H9 (cell line): ENCODE measurements around the gene RNF103. TPM values are rescaled to one million over a fixed set of nuclear protein-coding genes. Genes with fewer than 3 reads are reported as not detected.

ENCODE experiments used
- DNase-seq: peaks from one replicate; pipeline ENCODE4 v3.0.0-alpha.2; 2017
- H2AFZ ChIP-seq: one replicate; pipeline ENCODE4 v1.6.1; 2013; ENCODE audit warnings: mild to moderate bottlenecking, low read length, control low read depth, moderate library complexity
- H2AK5ac ChIP-seq: 2 replicates; pipeline ENCODE4 v1.6.1; 2013; ENCODE audit warnings: low read length, control low read depth, mixed read lengths; ENCODE audit not compliant: insufficient read length
- H2BK120ac ChIP-seq: one replicate; pipeline ENCODE4 v1.6.1; 2013; ENCODE audit warnings: low read depth, mild to moderate bottlenecking, low read length, control low read depth, inconsistent platforms; ENCODE audit not compliant: poor library complexity, severe bottlenecking
- H2BK12ac ChIP-seq: 2 replicates; pipeline ENCODE4 v1.6.1; 2013; ENCODE audit warnings: low read length, control low read depth, mixed read lengths, low read depth; ENCODE audit not compliant: insufficient read length
- H2BK15ac ChIP-seq: 2 replicates; pipeline ENCODE4 v1.6.1; 2013; ENCODE audit warnings: low read depth, low read length, control low read depth
- H2BK20ac ChIP-seq: one replicate; pipeline ENCODE4 v1.6.1; 2013; ENCODE audit warnings: low read depth, mild to moderate bottlenecking, low read length, control low read depth, inconsistent platforms; ENCODE audit not compliant: poor library complexity, severe bottlenecking
- H2BK5ac ChIP-seq: 2 replicates; pipeline ENCODE4 v1.6.1; 2013; ENCODE audit warnings: low read length, control low read depth, mixed read lengths; ENCODE audit not compliant: insufficient read length
- H3K14ac ChIP-seq: 2 replicates; pipeline ENCODE4 v1.6.1; 2013; ENCODE audit warnings: low read length, control low read depth; ENCODE audit not compliant: insufficient read depth
- H3K18ac ChIP-seq: 2 replicates; pipeline ENCODE4 v1.6.1; 2013; ENCODE audit warnings: low read depth, mild to moderate bottlenecking, mixed read lengths, low read length, control low read depth; ENCODE audit not compliant: insufficient read length
- H3K23ac ChIP-seq: 2 replicates; pipeline ENCODE4 v1.6.1; 2013; ENCODE audit warnings: low read length, control low read depth, mixed read lengths, low read depth; ENCODE audit not compliant: insufficient read length
- H3K23me2 ChIP-seq: 2 replicates; pipeline ENCODE4 v1.6.1; 2013; ENCODE audit warnings: low read depth, mild to moderate bottlenecking, mixed read lengths, low read length, control low read depth; ENCODE audit not compliant: insufficient read length, poor library complexity, severe bottlenecking
- H3K27ac ChIP-seq: 2 replicates; pipeline ENCODE4 v1.5.1; 2013; ENCODE audit warnings: low read length, control low read depth, mixed read lengths, low read depth; ENCODE audit not compliant: insufficient read length
- H3K27me3 ChIP-seq: 2 replicates; pipeline ENCODE4 v1.6.1; 2013; ENCODE audit warnings: low read length, control low read depth, inconsistent platforms; ENCODE audit not compliant: insufficient read depth
- H3K4ac ChIP-seq: 2 replicates; pipeline ENCODE4 v1.6.1; 2013; ENCODE audit warnings: low read depth, mild to moderate bottlenecking, control low read depth, inconsistent platforms, low read length, moderate library complexity
- H3K4me1 ChIP-seq: 2 replicates; pipeline ENCODE4 v1.6.1; 2013; ENCODE audit warnings: low read length, control low read depth, inconsistent platforms; ENCODE audit not compliant: insufficient read depth
- H3K4me2 ChIP-seq: 2 replicates; pipeline ENCODE4 v1.6.1; 2013; ENCODE audit warnings: low read length, control low read depth, mixed read lengths; ENCODE audit not compliant: insufficient read length, insufficient read depth
- H3K56ac ChIP-seq: 2 replicates; pipeline ENCODE4 v1.6.1; 2013; ENCODE audit warnings: low read depth, mild to moderate bottlenecking, mixed read lengths, low read length, control low read depth; ENCODE audit not compliant: insufficient read length
- H3K79me1 ChIP-seq: 2 replicates; pipeline ENCODE4 v1.6.1; 2013; ENCODE audit warnings: low read depth, mild to moderate bottlenecking, moderate library complexity, low read length, control low read depth, inconsistent platforms; ENCODE audit not compliant: insufficient read depth, poor library complexity, severe bottlenecking
- H3K79me2 ChIP-seq: 2 replicates; pipeline ENCODE4 v1.6.1; 2013; ENCODE audit warnings: low read length, control low read depth, inconsistent platforms; ENCODE audit not compliant: insufficient read depth
- H3K9ac ChIP-seq: 2 replicates; pipeline ENCODE4 v1.6.1; 2013; ENCODE audit warnings: low read length, control low read depth, mixed read lengths; ENCODE audit not compliant: insufficient read length; ENCODE audit errors: extremely low read depth
- H3K9me3 ChIP-seq: one replicate; pipeline ENCODE4 v1.6.1; 2013; ENCODE audit warnings: low read depth, low read length, inconsistent platforms; ENCODE audit not compliant: control insufficient read depth
- H3T11ph ChIP-seq: one replicate; pipeline ENCODE4 v1.6.1; 2013; ENCODE audit warnings: mild to moderate bottlenecking, low read length, control low read depth, inconsistent platforms
- H4K20me1 ChIP-seq: one replicate; pipeline ENCODE4 v1.6.1; 2013; ENCODE audit not compliant: control insufficient read depth, insufficient read length, insufficient read depth
- H4K5ac ChIP-seq: 2 replicates; pipeline ENCODE4 v1.6.1; 2013; ENCODE audit warnings: low read depth, mild to moderate bottlenecking, mixed read lengths, low read length, control low read depth; ENCODE audit not compliant: insufficient read length
- H4K8ac ChIP-seq: replicated peaks from 2 replicates; pipeline ENCODE4 v1.6.1; 2013; ENCODE audit warnings: low read length, control low read depth, mixed read lengths, low read depth; ENCODE audit not compliant: insufficient read length
- H4K91ac ChIP-seq: 2 replicates; pipeline ENCODE4 v1.6.1; 2013; ENCODE audit warnings: low read depth, mild to moderate bottlenecking, moderate library complexity, mixed read lengths, low read length, control low read depth; ENCODE audit not compliant: insufficient read length
- H3K27ac Mint-ChIP-seq, 3 experiments: 2 replicates in 2 of 3; 3 replicates in 1 of 3; pipeline ENCODE4 v1.8.0; 2020 to 2021; ENCODE audit warnings: mixed read lengths in 3 of 3, mild to moderate bottlenecking in 1 of 3, moderate library complexity in 1 of 3
- H3K27me3 Mint-ChIP-seq: 2 replicates; pipeline ENCODE4 v1.8.0; 2021; ENCODE audit warnings: low read depth, mild to moderate bottlenecking, moderate library complexity, mixed read lengths
- H3K36me3 Mint-ChIP-seq, 3 experiments: 2 replicates in 2 of 3; 3 replicates in 1 of 3; pipeline ENCODE4 v1.8.0; 2020 to 2021; ENCODE audit warnings: low read depth in 3 of 3, mixed read lengths in 3 of 3; ENCODE audit not compliant: insufficient read depth in 1 of 3
- H3K4me1 Mint-ChIP-seq, 2 experiments: 2 replicates each; pipeline ENCODE4 v1.8.0; 2020; ENCODE audit warnings: mixed read lengths in 2 of 2
- H3K4me3 Mint-ChIP-seq, 2 experiments: 2 replicates in 1 of 2; 3 replicates in 1 of 2; pipeline ENCODE4 v1.8.0; 2020 to 2021; ENCODE audit warnings: mild to moderate bottlenecking in 2 of 2, mixed read lengths in 2 of 2, moderate library complexity in 1 of 2
- H3K9me3 Mint-ChIP-seq, 2 experiments: 2 replicates in 1 of 2; 3 replicates in 1 of 2; pipeline ENCODE4 v1.8.0; 2020; ENCODE audit warnings: mild to moderate bottlenecking in 2 of 2, mixed read lengths in 2 of 2, moderate library complexity in 1 of 2
- CTCF ChIP-seq: fragments of 200-600 bp; sonication (generic); conservative IDR thresholded peaks from 3 replicates; pipeline ENCODE4 v1.8.0; 2021; ENCODE audit warnings: antibody characterized with exemption, mild to moderate bottlenecking
- WGBS: extraction: QIAGEN DNeasy Blood & Tissue Kit; methylation state at CpG from one replicate; pipeline ENCODE4 v1.1.7; 2013; ENCODE audit warnings: missing lambda C conversion rate, low lambda C conversion rate, mixed read lengths; ENCODE audit not compliant: insufficient read length; ENCODE audit errors: extremely low coverage; 5-methylcytosine and 5-hydroxymethylcytosine counted together
- total RNA-seq: library from RNA; stranded (reverse); gene quantifications from 2 replicates; pipeline ENCODE4 v1.2.1, GENCODE V29; 2021

Gene RNF103
- total RNA-seq, 1 experiment from 2014 or later = 7.1 TPM

GRCh38 chr2:86661333-86661732, 37.7 kb upstream of the RNF103 start:
- H3K4me1 Mint-ChIP-seq = no peaks in the 10 kb centered on the region

More at GRCh38 chr2:86661333-86661732, 37.7 kb upstream of the RNF103 start:
- no peak overlapping the region for H3K56ac ChIP-seq
- H3K79me1 ChIP-seq = no peaks in the 10 kb centered on the region
- H2BK15ac ChIP-seq = no peak overlapping the region
- DNase-seq = no peak
- H3K4me2 ChIP-seq = no peak overlapping the region
- no peak overlapping the region for H2BK5ac ChIP-seq
- H4K91ac ChIP-seq = no peak overlapping the region
- H3K4ac ChIP-seq = no peak overlapping the region
- no peak overlapping the region for H4K8ac ChIP-seq
- no peaks in the 10 kb centered on the region for H4K20me1 ChIP-seq
- H2AFZ ChIP-seq = no peak overlapping the region
- H3K4me3 Mint-ChIP-seq = no peak overlapping the region
- TF ChIP-seq CTCF = no peak
- WGBS = no CpG with 5 or more reads among the region's 3 CpGs
- no peak overlapping the region for H3K18ac ChIP-seq
- H3K27ac ChIP-seq = no peak overlapping the region
- H3T11ph ChIP-seq = no peak overlapping the region
- H3K9me3 ChIP-seq = peaks cover 22% of the 10 kb centered on the region
- H2BK120ac ChIP-seq = no peak overlapping the region
- H3K27ac Mint-ChIP-seq = no peak overlapping the region
- H3K36me3 Mint-ChIP-seq = peaks cover 19 to 26% (median 20%) of the 10 kb centered on the region in 3 experiments
- peaks cover 45 to 47% of the 10 kb centered on the region in 2 experiments for H3K9me3 Mint-ChIP-seq
- no peak overlapping the region for H2BK12ac ChIP-seq
- H4K5ac ChIP-seq = no peak overlapping the region
- no peak overlapping the region for H3K14ac ChIP-seq
- H3K27me3 Mint-ChIP-seq = peaks cover 3% of the 10 kb centered on the region; the same call in 1 of the 2 replicates
- no peaks in the 10 kb centered on the region for H3K23me2 ChIP-seq
- H3K23ac ChIP-seq = no peak overlapping the region
- H3K4me1 ChIP-seq = no peaks in the 10 kb centered on the region
- no peaks in the 10 kb centered on the region for H3K79me2 ChIP-seq
- no peak overlapping the region for H2BK20ac ChIP-seq
- no peak overlapping the region for H3K9ac ChIP-seq
- H3K27me3 ChIP-seq = no peaks in the 10 kb centered on the region
- H2AK5ac ChIP-seq = no peak overlapping the region
